Liver (tissue), 3 donors: ENCODE data around the gene SREBF1.

Experiments
- ATF3 ChIP-seq: IDR thresholded peaks from 2 replicates; pipeline ENCODE4 v1.6.1; 2016; ENCODE audit warnings: antibody characterized with exemption
- EGR1 ChIP-seq, 2 donors: IDR thresholded peaks; 2 replicates each; pipeline ENCODE4 v1.6.1; 2016 to 2018; ENCODE audit warnings: antibody characterized with exemption in 2 of 2, low read depth in 2 of 2
- FOXA1 ChIP-seq: IDR thresholded peaks from 2 replicates; pipeline ENCODE4 v1.6.1; 2016; ENCODE audit warnings: antibody characterized with exemption
- HNF4A ChIP-seq, 2 donors: conservative IDR thresholded peaks; 2 replicates each; pipeline ENCODE4 v1.6.1; 2016; ENCODE audit warnings: antibody characterized with exemption in 2 of 2, mild to moderate bottlenecking in 2 of 2
- JUND ChIP-seq, 2 donors: IDR thresholded peaks; 2 replicates each; pipeline ENCODE4 v1.6.1; 2016; ENCODE audit warnings: antibody characterized with exemption in 2 of 2
- MAX ChIP-seq: IDR thresholded peaks from 2 replicates; pipeline ENCODE4 v1.6.1; 2016; ENCODE audit warnings: antibody characterized with exemption
- RAD21 ChIP-seq, 2 donors: IDR thresholded peaks; 2 replicates each; pipeline ENCODE4 v1.6.1; 2016; ENCODE audit warnings: antibody characterized with exemption in 2 of 2, mild to moderate bottlenecking in 2 of 2
- REST ChIP-seq: IDR thresholded peaks from 2 replicates; pipeline ENCODE4 v1.6.1; 2016; ENCODE audit warnings: antibody characterized with exemption, mild to moderate bottlenecking
- RXRA ChIP-seq, 2 donors: IDR thresholded peaks; 2 replicates each; pipeline ENCODE4 v1.6.1; 2017 to 2018; ENCODE audit warnings: antibody characterized with exemption in 2 of 2, mild to moderate bottlenecking in 1 of 2
- SP1 ChIP-seq: IDR thresholded peaks from 2 replicates; pipeline ENCODE4 v1.6.1; 2018; ENCODE audit warnings: antibody characterized with exemption, mild to moderate bottlenecking
- TAF1 ChIP-seq: conservative IDR thresholded peaks from 2 replicates; pipeline ENCODE4 v1.6.1; 2016; ENCODE audit warnings: antibody characterized with exemption, mild to moderate bottlenecking
- YY1 ChIP-seq: IDR thresholded peaks from 2 replicates; pipeline ENCODE4 v1.6.1; 2016; ENCODE audit warnings: antibody characterized with exemption, mild to moderate bottlenecking
- ZBTB33 ChIP-seq: IDR thresholded peaks from 2 replicates; pipeline ENCODE4 v1.6.1; 2016; ENCODE audit warnings: antibody characterized with exemption
- TF ChIP-seq, protein P1 (sequence below): fragments of 150-350 bp; IDR thresholded peaks from 2 replicates; pipeline ENCODE4 v1.5.1; 2017; ENCODE audit warnings: improper control_type of control experiment, low read depth, low read length; ENCODE audit not compliant: missing input control
- donor health status: healthy.
- donor health status: healthy.

GRCh38 chr17:17841601-17842025, 4.8 kb upstream of the SREBF1 start:
- TF ChIP-seq, protein P1, sequence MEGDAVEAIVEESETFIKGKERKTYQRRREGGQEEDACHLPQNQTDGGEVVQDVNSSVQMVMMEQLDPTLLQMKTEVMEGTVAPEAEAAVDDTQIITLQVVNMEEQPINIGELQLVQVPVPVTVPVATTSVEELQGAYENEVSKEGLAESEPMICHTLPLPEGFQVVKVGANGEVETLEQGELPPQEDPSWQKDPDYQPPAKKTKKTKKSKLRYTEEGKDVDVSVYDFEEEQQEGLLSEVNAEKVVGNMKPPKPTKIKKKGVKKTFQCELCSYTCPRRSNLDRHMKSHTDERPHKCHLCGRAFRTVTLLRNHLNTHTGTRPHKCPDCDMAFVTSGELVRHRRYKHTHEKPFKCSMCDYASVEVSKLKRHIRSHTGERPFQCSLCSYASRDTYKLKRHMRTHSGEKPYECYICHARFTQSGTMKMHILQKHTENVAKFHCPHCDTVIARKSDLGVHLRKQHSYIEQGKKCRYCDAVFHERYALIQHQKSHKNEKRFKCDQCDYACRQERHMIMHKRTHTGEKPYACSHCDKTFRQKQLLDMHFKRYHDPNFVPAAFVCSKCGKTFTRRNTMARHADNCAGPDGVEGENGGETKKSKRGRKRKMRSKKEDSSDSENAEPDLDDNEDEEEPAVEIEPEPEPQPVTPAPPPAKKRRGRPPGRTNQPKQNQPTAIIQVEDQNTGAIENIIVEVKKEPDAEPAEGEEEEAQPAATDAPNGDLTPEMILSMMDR = no peak
- TF ChIP-seq RXRA (IDR thresholded peaks at IDR 0.05) (peak in 1 of 2 donors; percentile 54), YY1 (no peak), FOXA1 (no peak), RAD21 (IDR thresholded peaks at IDR 0.05) (peak in 1 of 2 donors; percentile 20), TAF1 (no peak), REST (no peak), ZBTB33 (no peak), MAX (no peak), ATF3 (no peak), HNF4A (conservative IDR thresholded peaks at IDR 0.05) (peak in 1 of 2 donors; percentile 48), JUND (IDR thresholded peaks at IDR 0.05) (no peak), EGR1 (IDR thresholded peaks at IDR 0.05; ENCODE audit: low read depth in 2 of 2) (no peak), SP1 (no peak)
